Measurements from ENCODE around the gene NEURL2. TPM values are rescaled to one million over a fixed set of nuclear protein-coding genes. Genes with fewer than 3 reads are reported as not detected.

The NEURL2 gene
- total and polyA plus RNA-seq, 4 donors, result 1.5 to 8.3 (median 4.9) TPM

DNA sequence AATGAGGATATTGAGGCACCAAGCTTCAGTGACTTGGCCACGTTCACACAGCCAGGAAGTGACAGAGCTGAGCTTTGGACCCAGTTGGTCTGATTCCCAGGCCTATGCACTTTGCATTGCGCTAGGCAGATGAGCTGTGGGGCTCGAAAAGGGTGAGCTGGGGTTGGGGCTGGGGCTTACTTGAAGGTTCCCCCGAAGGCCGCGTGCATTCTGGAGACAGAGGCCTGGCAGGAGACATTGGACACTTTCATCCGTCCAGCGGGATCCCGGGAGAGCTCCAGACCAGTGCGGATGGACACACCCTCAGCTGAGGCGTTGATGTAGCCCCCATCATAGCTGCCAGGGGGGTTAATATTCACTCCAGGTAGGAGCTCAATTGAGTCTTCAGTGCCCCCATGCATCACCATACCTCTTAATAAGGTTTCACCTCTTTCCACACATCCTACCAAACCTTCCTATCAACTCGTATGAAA is 18.4 kb upstream of the NEURL2 start:
- no peaks in the 10 kb centered on the region for H3K9me3 ChIP-seq (ENCODE audit: control insufficient read depth in 4 of 4, insufficient read depth in 3 of 4, low read length in 3 of 4)
- TF ChIP-seq CTCF (IDR thresholded peaks at IDR 0.05; ENCODE audit: control extremely low read depth, extremely low read depth), result no peak
- ATAC-seq (ENCODE audit: insufficient read depth, low FRiP score) (no peak), DNase-seq (no peak)
- WGBS, 2 donors, result 85 to 89% methylated on average over 12 of the region's 12 CpGs
- no peak overlapping the region for H3K27ac ChIP-seq (ENCODE audit: low read depth in 1 of 2, low read length in 1 of 2)
- peaks cover 0 to 12% (median 4%) of the 10 kb centered on the region in 5 donors for H3K4me1 ChIP-seq (ENCODE audit: control insufficient read depth in 5 of 5, insufficient read depth in 5 of 5, low read length in 5 of 5)
- H3K36me3 ChIP-seq (ENCODE audit: control insufficient read depth in 4 of 4, insufficient read depth in 4 of 4, low read length in 4 of 4), result peaks cover 0 to 9% (median under 1%) of the 10 kb centered on the region in 4 donors
- no peak overlapping the region for H3K4me3 ChIP-seq
- no peaks in the 10 kb centered on the region for H3K27me3 ChIP-seq (ENCODE audit: control insufficient read depth in 3 of 3, insufficient read depth in 3 of 3, low read length in 2 of 3)
- no peak overlapping the region for H3K9ac ChIP-seq (ENCODE audit: insufficient read depth in 1 of 2, low read length in 2 of 2)

GRCh38 chr20:45908084-45908483 is 17.1 kb upstream of the NEURL2 start:
- TF ChIP-seq CTCF (IDR thresholded peaks at IDR 0.05; ENCODE audit: control extremely low read depth, extremely low read depth), result no peak
- Histone ChIP-seq H3K9me3 (ENCODE audit: control insufficient read depth in 4 of 4, insufficient read depth in 3 of 4, low read length in 3 of 4) (no peaks in the 10 kb centered on the region), H3K9ac (ENCODE audit: insufficient read depth in 1 of 2, low read length in 2 of 2) (no peak overlapping the region), H3K27me3 (ENCODE audit: control insufficient read depth in 3 of 3, insufficient read depth in 3 of 3, low read length in 2 of 3) (no peaks in the 10 kb centered on the region), H3K4me1 (ENCODE audit: control insufficient read depth in 5 of 5, insufficient read depth in 5 of 5, low read length in 5 of 5) (peaks cover 0 to 12% (median 4%) of the 10 kb centered on the region in 5 donors), H3K4me3 (no peak overlapping the region), H3K27ac (ENCODE audit: low read depth in 1 of 2, low read length in 1 of 2) (no peak overlapping the region), H3K36me3 (ENCODE audit: control insufficient read depth in 4 of 4, insufficient read depth in 4 of 4, low read length in 4 of 4) (peaks cover 0 to 12% (median under 1%) of the 10 kb centered on the region in 4 donors)
- DNase-seq, result no peak
- WGBS, 2 donors, result 95 to 96% methylated on average over 2 of the region's 2 CpGs
- no peak for ATAC-seq (ENCODE audit: insufficient read depth, low FRiP score)

GRCh38 chr20:45907219-45907948 is 16.4 kb upstream of the NEURL2 start:
- Histone ChIP-seq H3K9me3 (ENCODE audit: control insufficient read depth in 4 of 4, insufficient read depth in 3 of 4, low read length in 3 of 4) (no peaks in the 10 kb centered on the region), H3K9ac (ENCODE audit: insufficient read depth in 1 of 2, low read length in 2 of 2) (no peak overlapping the region), H3K36me3 (ENCODE audit: control insufficient read depth in 4 of 4, insufficient read depth in 4 of 4, low read length in 4 of 4) (peaks cover 0 to 12% (median 2%) of the 10 kb centered on the region in 4 donors), H3K4me3 (no peak overlapping the region), H3K4me1 (ENCODE audit: control insufficient read depth in 5 of 5, insufficient read depth in 5 of 5, low read length in 5 of 5) (peaks cover 0 to 12% (median 3%) of the 10 kb centered on the region in 5 donors), H3K27ac (ENCODE audit: low read depth in 1 of 2, low read length in 1 of 2) (no peak overlapping the region), H3K27me3 (ENCODE audit: control insufficient read depth in 3 of 3, insufficient read depth in 3 of 3, low read length in 2 of 3) (no peaks in the 10 kb centered on the region)
- DNase-seq (no peak), ATAC-seq (ENCODE audit: insufficient read depth, low FRiP score) (no peak)
- TF ChIP-seq CTCF (IDR thresholded peaks at IDR 0.05; ENCODE audit: control extremely low read depth, extremely low read depth), result no peak
- WGBS, 2 donors, result 95 to 98% methylated on average over 17 of the region's 17 CpGs

Measured in lung (tissue), 12 donors.